WTC11 (cell line): ENCODE data around the gene GRM5. TPM values are rescaled to one million over a fixed set of nuclear protein-coding genes. Genes with fewer than 3 reads are reported as not detected.
A peak's percentile ranks its signal among the peaks of the same experiment; 100 is the strongest.
"Not testable (repeated sequence)": the region's sequence is repeated elsewhere in the genome, so short reads cannot be mapped to it uniquely, and the experiment has no call there.

Experiments used
- ATAC-seq: fragments of 200-7000 bp; cut with Tn5 transposase; 2 replicates; pipeline ENCODE4 v1.10.0; 2021; ENCODE audit warnings: mild to moderate bottlenecking, moderate library complexity
- CTCF ChIA-PET: fragments of 300-600 bp; sonication (Branson Sonifier 250); formaldehyde crosslinking; loops from one replicate; lab custom pipeline; 2021; ENCODE audit warnings: antibody characterized with exemption; lab: Charles Lee
- POLR2A ChIA-PET: fragments of 350-600 bp; sonication (Branson Sonifier 250); formaldehyde crosslinking; loops from one replicate; lab custom pipeline; 2021; ENCODE audit warnings: antibody characterized with exemption; lab: Charles Lee
- DNase-seq: peaks from one replicate; pipeline ENCODE4 v3.0.0; 2021; ENCODE audit warnings: low spot score
- H3K27ac Mint-ChIP-seq: 2 replicates; pipeline ENCODE4 v1.8.0; 2021; ENCODE audit warnings: mixed read lengths
- H3K27me3 Mint-ChIP-seq: 2 replicates; pipeline ENCODE4 v1.8.0; 2021; ENCODE audit warnings: low read depth, mild to moderate bottlenecking, moderate library complexity, mixed read lengths
- H3K36me3 Mint-ChIP-seq: 2 replicates; pipeline ENCODE4 v1.8.0; 2021; ENCODE audit warnings: mixed read lengths
- H3K4me1 Mint-ChIP-seq: 2 replicates; pipeline ENCODE4 v1.8.0; 2022; ENCODE audit warnings: mixed read lengths
- H3K4me3 Mint-ChIP-seq: 2 replicates; pipeline ENCODE4 v1.8.0; 2021; ENCODE audit warnings: mild to moderate bottlenecking, moderate library complexity, mixed read lengths
- H3K9me3 Mint-ChIP-seq: 2 replicates; pipeline ENCODE4 v1.8.0; 2021; ENCODE audit warnings: mixed read lengths
- CREB1 ChIP-seq: sonication (generic); formaldehyde crosslinking; IDR thresholded peaks from 2 replicates; pipeline ENCODE4 v1.8.0; 2023; ENCODE audit warnings: mild to moderate bottlenecking, missing genetic modification reagents
- CREM ChIP-seq: sonication (generic); formaldehyde crosslinking; IDR thresholded peaks from 2 replicates; pipeline ENCODE4 v1.8.1; 2022; ENCODE audit warnings: mild to moderate bottlenecking, missing genetic modification reagents, moderate library complexity
- GABPB1 ChIP-seq: sonication (generic); formaldehyde crosslinking; IDR thresholded peaks from 2 replicates; pipeline ENCODE4 v1.8.1; 2023; ENCODE audit warnings: mild to moderate bottlenecking, missing genetic modification reagents
- GTF2I ChIP-seq: fragments of 250-450 bp; sonication (Bioruptor Pico); conservative IDR thresholded peaks from 2 replicates; pipeline ENCODE4 v1.4.0; 2021; ENCODE audit warnings: mild to moderate bottlenecking
- HMGA2 ChIP-seq: fragments of 250-450 bp; sonication (Bioruptor Pico); IDR thresholded peaks from 2 replicates; pipeline ENCODE4 v1.4.0; 2021; ENCODE audit warnings: mild to moderate bottlenecking, moderate library complexity
- NR2C2 ChIP-seq: sonication (generic); formaldehyde crosslinking; IDR thresholded peaks from 2 replicates; pipeline ENCODE4 v1.8.0; 2022; ENCODE audit warnings: mild to moderate bottlenecking, missing genetic modification reagents
- NR3C1 ChIP-seq: sonication (generic); formaldehyde crosslinking; conservative IDR thresholded peaks from 2 replicates; pipeline ENCODE4 v1.8.1; 2023; ENCODE audit warnings: low read depth, mild to moderate bottlenecking, missing genetic modification reagents
- OVOL2 ChIP-seq: fragments of 250-450 bp; sonication (Bioruptor Pico); IDR thresholded peaks from 2 replicates; pipeline ENCODE4 v1.9.0; 2021; ENCODE audit warnings: mild to moderate bottlenecking, borderline replicate concordance
- SP1 ChIP-seq: sonication (generic); formaldehyde crosslinking; conservative IDR thresholded peaks from 2 replicates; pipeline ENCODE4 v1.8.1; 2022; ENCODE audit warnings: missing genetic modification reagents
- ZNF423 ChIP-seq: fragments of 250-450 bp; sonication (Bioruptor Pico); IDR thresholded peaks from 2 replicates; pipeline ENCODE4 v2.1.2; 2022; ENCODE audit warnings: mild to moderate bottlenecking, moderate library complexity
- total RNA-seq: library from RNA; stranded (reverse); gene quantifications from 3 replicates; pipeline ENCODE4 v1.2.3, GENCODE V29; 2021
- TF ChIP-seq, protein P1 (sequence below): sonication (generic); formaldehyde crosslinking; IDR thresholded peaks from 2 replicates; pipeline ENCODE4 v1.8.0; 2023; ENCODE audit warnings: mild to moderate bottlenecking, missing genetic modification reagents

GRM5 gene
- total RNA-seq, 1 experiment from 2014 or later = 0.13 TPM

DNA sequence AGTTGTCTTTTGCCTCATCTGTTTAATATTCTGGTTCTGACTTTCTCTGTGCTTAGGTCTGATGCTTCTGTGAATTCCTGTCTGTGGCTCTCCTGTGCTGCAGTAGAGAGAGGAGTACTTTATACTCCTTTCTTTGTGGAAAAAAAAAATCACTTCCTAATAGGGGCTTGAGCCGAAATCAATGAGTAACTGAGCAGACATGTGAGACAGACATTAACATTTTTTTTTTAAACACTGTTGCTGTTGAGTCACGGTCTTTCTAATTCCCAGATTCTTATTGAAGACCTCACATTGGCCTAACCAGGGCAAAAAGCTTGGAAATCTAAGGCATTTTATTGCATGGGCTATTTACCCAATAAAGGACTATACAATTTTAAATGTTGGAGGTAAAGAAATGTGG is 86.1 kb downstream of the GRM5 start:
- TF ChIP-seq NR3C1 (no peak), ZNF423 (CRISPR knock-in tag) (no peak), CREB1 (CRISPR knock-in tag) (no peak), GABPB1 (CRISPR knock-in tag) (no peak), CREM (CRISPR knock-in tag) (no peak), GTF2I (no peak), NR2C2 (CRISPR knock-in tag) (no peak), OVOL2 (CRISPR knock-in tag) (no peak)
- TF ChIP-seq, protein P1, sequence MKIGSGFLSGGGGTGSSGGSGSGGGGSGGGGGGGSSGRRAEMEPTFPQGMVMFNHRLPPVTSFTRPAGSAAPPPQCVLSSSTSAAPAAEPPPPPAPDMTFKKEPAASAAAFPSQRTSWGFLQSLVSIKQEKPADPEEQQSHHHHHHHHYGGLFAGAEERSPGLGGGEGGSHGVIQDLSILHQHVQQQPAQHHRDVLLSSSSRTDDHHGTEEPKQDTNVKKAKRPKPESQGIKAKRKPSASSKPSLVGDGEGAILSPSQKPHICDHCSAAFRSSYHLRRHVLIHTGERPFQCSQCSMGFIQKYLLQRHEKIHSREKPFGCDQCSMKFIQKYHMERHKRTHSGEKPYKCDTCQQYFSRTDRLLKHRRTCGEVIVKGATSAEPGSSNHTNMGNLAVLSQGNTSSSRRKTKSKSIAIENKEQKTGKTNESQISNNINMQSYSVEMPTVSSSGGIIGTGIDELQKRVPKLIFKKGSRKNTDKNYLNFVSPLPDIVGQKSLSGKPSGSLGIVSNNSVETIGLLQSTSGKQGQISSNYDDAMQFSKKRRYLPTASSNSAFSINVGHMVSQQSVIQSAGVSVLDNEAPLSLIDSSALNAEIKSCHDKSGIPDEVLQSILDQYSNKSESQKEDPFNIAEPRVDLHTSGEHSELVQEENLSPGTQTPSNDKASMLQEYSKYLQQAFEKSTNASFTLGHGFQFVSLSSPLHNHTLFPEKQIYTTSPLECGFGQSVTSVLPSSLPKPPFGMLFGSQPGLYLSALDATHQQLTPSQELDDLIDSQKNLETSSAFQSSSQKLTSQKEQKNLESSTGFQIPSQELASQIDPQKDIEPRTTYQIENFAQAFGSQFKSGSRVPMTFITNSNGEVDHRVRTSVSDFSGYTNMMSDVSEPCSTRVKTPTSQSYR (CRISPR knock-in tag) = no peak
- POLR2A ChIA-PET = no interaction called here
- ATAC-seq (no peak), DNase-seq (no peak)
- Mint-ChIP-seq H3K27me3 (no peaks in the 10 kb centered on the region), H3K4me1 (no peaks in the 10 kb centered on the region), H3K9me3 (peaks cover 3% of the 10 kb centered on the region), H3K4me3 (no peak overlapping the region), H3K27ac (0 out of 2 replicates have a peak overlapping the region, but pooled peaks have one; percentile 25), H3K36me3 (no peaks in the 10 kb centered on the region)
- CTCF ChIA-PET = no interaction called here

DNA sequence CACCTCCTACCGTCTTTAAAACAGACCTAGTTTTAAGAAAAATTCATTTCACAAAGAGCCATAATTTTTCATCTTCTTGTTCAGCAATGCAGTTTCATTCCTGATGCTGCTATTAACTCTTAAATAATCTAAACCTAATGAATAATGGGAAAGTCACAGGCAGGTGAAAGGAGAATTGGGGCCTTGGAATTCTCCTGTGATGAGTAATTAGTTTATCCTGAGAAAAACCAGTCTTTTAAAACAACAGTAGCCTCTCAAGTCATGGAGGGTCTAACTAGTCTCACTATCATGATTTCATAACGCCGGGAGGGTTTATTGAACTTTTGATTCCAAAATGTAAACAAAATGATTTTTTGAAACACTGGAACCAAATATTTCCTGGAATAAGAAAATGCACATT is 86.8 kb downstream of the GRM5 start:
- H3K9me3 Mint-ChIP-seq, H3K4me1 Mint-ChIP-seq, H3K27me3 Mint-ChIP-seq, ATAC-seq, H3K4me3 Mint-ChIP-seq, POLR2A ChIA-PET, H3K36me3 Mint-ChIP-seq, DNase-seq, CTCF ChIA-PET, H3K27ac Mint-ChIP-seq: not testable (repeated sequence)

DNA sequence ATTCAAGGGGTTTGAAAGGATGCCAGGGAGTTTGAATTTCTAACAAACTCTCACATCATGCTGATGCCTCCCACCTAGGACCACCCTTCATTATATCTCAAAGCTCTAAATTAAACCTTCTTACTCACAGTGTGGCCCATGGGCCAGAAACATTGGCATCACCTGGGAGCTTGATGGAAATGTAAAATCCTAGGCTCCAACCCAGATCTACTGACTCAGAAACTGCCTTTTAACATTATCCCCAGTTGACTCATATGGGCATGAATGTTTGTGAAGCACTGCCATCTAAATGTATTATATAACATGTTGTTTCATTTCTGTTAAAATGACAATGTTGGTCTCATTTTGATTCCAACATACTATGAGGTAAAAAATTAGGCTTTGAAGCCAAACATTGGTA is 90.3 kb downstream of the GRM5 start:
- H3K27me3 Mint-ChIP-seq, H3K27ac Mint-ChIP-seq, CTCF ChIA-PET, POLR2A ChIA-PET, H3K4me3 Mint-ChIP-seq, DNase-seq, H3K4me1 Mint-ChIP-seq, ATAC-seq: not testable (repeated sequence)
- Mint-ChIP-seq H3K36me3 (peaks cover 14% of the 10 kb centered on the region), H3K9me3 (peaks cover 33% of the 10 kb centered on the region)

DNA sequence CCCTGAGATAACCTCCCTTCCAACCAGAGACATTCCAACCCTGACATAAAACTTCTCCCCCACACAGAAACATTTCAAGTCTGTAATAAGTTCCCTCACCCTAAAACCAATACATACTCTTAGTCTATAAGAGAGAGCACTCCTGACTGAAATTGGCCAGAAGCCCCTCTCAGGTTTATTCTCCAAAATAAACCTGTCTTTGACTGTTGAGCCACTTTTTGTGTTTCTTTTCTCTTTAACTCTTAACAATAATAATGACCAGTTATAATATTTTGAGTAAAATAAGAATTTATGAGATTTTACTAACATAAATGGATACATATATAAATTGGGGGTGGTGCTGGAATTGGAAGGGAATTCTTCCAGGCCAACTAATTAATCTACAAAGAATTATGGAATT is 93.6 kb downstream of the GRM5 start:
- no peaks in the 10 kb centered on the region for H3K4me1 Mint-ChIP-seq
- ATAC-seq = no peak
- CTCF ChIA-PET = no interaction called here

DNA sequence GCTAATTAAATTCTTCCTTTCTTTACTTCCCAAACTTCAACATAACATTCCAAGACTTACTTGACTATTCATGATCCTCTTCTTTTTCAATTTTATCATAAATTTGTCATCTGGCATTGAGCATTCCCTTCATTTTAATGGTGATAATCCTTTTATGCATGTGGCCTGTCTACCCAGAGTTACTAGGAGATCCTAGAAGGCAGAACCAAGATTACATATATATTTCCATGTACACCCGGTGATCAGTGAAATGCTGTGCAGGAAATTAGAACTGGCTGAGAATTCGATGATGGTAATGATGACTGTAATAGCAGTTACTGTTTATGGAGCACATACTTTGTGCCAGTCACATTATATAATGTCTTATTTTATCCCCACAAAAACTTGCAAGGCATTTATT is 104.2 kb downstream of the GRM5 start:
- H3K27ac Mint-ChIP-seq, POLR2A ChIA-PET, H3K4me3 Mint-ChIP-seq, H3K27me3 Mint-ChIP-seq, H3K4me1 Mint-ChIP-seq, ATAC-seq, H3K9me3 Mint-ChIP-seq, H3K36me3 Mint-ChIP-seq, CTCF ChIA-PET, DNase-seq: not testable (repeated sequence)

More for the DNA sequence above, 93.6 kb downstream of the GRM5 start:
- no peak for DNase-seq
- no peaks in the 10 kb centered on the region; the same call in 1 of the 2 replicates for H3K27me3 Mint-ChIP-seq
- no peak for TF ChIP-seq HMGA2 (CRISPR knock-in tag)
- no peak for TF ChIP-seq SP1
- peak; percentile 65; the same call in 1 of the 2 replicates for TF ChIP-seq GTF2I
- POLR2A ChIA-PET = no interaction called here
- no peak overlapping the region for H3K4me3 Mint-ChIP-seq
- no peak overlapping the region for H3K27ac Mint-ChIP-seq
- peaks cover 14% of the 10 kb centered on the region for H3K36me3 Mint-ChIP-seq
- peaks cover 33% of the 10 kb centered on the region for H3K9me3 Mint-ChIP-seq

DNA sequence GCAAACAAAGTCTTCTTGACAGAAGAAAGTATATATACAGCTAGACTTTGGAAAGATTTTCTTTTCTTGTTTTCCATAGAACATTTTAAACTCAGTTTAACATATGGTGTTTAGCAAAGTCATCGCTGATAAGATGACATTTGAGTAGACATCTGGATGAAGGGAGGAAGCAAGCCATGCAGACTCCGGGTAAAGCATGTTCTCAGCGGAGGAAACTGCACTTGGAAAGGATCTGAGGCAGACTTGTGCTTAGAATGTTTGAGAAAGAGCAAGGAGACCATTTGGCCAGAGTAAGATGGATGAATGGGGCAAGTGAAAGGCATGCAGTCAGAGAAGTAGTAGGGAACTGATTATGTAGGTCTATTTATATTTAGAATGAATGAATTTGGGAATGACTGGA is 105.9 kb downstream of the GRM5 start:
- CTCF ChIA-PET = not testable (repeated sequence)

More for the DNA sequence above, 105.9 kb downstream of the GRM5 start:
- H3K36me3 Mint-ChIP-seq, H3K4me1 Mint-ChIP-seq, H3K4me3 Mint-ChIP-seq, H3K27ac Mint-ChIP-seq, H3K9me3 Mint-ChIP-seq, DNase-seq, ATAC-seq, POLR2A ChIA-PET, H3K27me3 Mint-ChIP-seq: not testable (repeated sequence)
